ENCODE results near the gene GRB14.
A peak's percentile ranks its signal among the peaks of the same experiment; 100 is the strongest.
"Not testable (repeated sequence)": the region's sequence is repeated elsewhere in the genome, so short reads cannot be mapped to it uniquely, and the experiment has no call there.

Gene GRB14

GRCh38 chr2:164495491-164496223, 125.6 kb downstream of the GRB14 start:
- peak; percentile 93 for DNase-seq (ENCODE audit: low spot score)

GRCh38 chr2:164485541-164485940, 135.7 kb downstream of the GRB14 start:
- DNase-seq (ENCODE audit: low spot score), result no peak

DNA sequence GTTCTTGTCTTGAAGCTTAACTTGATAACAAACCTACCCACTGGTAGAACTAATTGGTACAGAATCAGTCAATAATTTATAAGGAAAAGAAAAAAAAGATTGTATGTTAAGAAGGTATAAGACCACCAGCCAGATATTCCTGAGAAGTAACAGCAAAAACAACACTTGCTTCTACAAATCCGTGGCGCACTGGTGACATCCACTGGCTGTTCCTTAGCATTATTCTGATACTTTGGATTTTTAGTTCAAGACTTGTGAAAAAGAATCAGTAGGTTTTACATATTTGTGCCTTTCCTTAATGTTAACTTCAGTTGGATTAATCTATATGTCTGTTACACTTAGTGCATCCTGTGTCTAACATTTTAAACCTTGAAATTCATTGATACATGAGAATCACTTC, 141.8 kb downstream of the GRB14 start:
- peak; percentile 69 for DNase-seq (ENCODE audit: low spot score)

GRCh38 chr2:164478205-164478604, 143.1 kb downstream of the GRB14 start:
- no peak for DNase-seq (ENCODE audit: low spot score)

DNA sequence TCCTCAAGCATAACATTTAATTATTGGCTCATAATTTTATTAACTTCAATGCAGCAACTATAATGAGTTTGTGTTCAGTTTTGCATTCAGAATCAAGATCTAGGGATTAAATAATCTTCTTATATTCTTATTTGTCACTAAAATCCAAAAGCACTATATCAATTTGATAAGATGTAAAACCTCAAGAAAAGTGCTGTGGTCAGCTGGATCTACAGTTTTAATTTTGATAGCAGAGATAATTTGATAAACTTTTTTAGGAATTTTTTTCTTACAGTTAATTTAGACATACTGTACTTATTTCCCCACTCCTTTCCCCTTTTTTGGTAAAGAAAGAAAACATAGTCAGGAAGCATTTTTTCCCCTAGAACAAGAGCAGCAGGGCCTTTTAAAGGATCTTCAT, 146.4 kb downstream of the GRB14 start:
- no peak for DNase-seq (ENCODE audit: low spot score)

GRCh38 chr2:164473021-164473420, 148.3 kb downstream of the GRB14 start:
- DNase-seq (ENCODE audit: low spot score), result no peak

DNA sequence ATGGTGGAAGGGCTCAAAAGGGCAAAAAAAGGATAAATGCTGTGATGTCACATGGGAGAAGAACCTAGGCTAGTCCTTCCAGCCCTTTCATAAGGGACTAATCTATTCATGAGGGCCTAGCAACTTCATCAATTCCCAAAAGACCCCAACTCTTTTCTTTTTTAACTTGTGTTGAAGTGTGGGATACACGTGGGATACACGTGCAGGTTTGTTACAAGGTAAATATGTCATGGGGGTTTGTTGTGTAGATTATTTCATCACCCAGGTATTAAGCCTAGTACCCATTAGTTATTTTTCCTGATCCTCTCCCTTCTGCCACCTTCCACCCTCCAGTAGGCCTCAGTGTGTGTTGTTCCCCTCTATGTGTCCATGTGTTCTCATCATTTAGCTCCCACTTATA, 156.2 kb downstream of the GRB14 start:
- DNase-seq (ENCODE audit: low spot score), result not testable (repeated sequence)

- DNase-seq (ENCODE audit: low spot score), result no peak
These were observed 156.9 kb downstream of the GRB14 start for GRCh38 chr2:164464376-164464775.

DNA sequence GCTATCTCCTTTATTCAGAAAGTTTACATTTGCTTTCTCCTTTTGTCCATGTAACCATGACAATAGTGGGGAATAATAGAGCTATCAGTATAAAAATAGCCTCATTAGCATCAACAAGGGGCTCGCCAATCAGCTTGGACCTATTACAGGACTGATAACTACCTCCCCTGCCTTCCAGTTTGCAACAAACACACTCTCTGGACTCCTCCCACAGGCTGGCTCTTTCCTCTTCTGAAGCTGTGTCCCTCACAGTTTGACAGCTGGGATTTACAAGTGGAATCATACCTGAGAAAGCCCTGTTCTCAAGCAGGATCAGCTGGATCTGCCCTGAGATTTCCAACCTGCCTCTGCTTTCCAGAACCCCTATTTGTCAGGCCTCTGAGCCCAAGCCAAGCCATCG, 162.5 kb downstream of the GRB14 start:
- DNase-seq (ENCODE audit: low spot score), result no peak

DNA sequence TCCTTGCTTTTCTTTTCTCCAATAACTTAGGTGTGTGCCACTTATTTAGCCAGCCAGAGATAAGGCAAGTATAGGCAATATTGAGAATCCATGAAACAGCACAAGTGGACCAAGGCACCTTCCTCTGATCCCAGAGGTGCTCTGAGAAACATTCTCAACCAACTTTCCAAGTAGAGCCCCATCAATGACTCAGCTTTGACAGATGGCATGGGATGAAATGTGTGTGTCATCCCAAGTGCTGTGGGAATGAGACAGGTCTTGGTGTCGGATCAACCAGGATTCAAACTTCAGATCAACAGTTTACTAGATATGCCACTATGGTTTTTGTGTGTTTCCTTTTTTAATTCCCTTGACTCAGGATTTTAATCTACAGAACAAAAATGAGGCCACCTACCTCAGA, 164.0 kb downstream of the GRB14 start:
- no peak for DNase-seq (ENCODE audit: low spot score)

DNA sequence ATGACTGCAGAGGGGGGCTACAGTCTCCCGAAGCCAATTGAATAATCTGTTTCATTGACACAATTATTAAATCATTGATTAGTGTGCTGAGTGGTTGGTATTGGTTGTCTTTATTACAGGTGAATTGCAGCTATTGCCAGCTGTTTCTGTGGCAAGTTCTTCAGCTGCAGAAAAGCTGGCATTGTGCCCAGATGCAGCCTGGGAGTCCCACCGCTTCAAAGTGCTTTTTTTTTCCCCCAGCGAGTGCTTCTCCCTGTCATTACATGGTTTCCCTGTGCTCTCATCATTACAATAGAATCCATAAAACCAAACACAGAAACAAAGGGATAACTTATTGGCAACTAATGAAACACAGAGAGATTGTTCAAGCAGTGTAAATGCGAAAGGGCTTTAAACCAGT, 164.7 kb downstream of the GRB14 start:
- DNase-seq (ENCODE audit: low spot score), result no peak

- no peak for DNase-seq (ENCODE audit: low spot score)
These were observed 167.5 kb downstream of the GRB14 start for GRCh38 chr2:164453656-164454305.

DNA sequence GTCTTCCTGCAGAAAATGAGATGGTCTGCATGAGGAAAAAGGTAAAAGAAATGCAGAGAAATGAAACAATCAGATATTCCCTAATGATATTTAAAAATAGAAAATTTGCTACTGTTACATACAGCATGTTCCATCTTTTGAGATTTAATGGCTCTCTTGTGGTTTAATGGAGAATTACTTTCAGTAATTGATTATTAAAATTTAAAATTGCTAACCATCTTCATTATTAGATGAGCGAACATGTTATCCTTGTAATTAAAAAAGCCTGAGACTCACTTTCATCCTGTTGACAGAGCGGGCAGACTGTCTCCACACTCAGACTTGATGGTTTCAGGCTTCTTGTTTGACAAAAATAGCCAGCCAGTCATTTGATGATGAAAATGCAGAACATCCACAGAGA, 171.0 kb downstream of the GRB14 start:
- no peak for DNase-seq (ENCODE audit: low spot score)

DNA sequence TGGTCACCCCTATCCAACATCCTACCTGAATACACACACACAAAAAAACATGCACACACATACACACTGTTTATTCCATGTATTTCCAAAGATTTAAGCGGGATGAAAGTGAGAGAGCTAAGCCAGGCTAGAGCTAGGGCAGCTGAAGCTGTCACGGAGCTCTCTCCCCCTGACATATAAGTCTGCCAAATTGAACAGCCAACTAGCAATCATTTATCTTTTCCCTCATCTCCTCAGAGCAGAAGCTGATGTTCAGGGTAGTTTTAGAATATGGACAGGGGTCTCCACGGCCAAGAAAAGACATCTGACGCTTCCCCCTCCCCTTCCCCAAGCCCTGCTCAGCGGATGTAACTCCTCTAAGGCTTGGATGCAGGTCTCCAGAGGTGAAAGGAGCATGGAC, 171.6 kb downstream of the GRB14 start:
- no peak for DNase-seq (ENCODE audit: low spot score)

GRCh38 chr2:164447660-164448059, 173.6 kb downstream of the GRB14 start:
- DNase-seq (ENCODE audit: low spot score), result no peak

Measured in globus pallidus (tissue), 1 donor.